ENCODE results near the gene SLC7A10.
"Not testable (repeated sequence)": the region's sequence is repeated elsewhere in the genome, so short reads cannot be mapped to it uniquely, and the experiment has no call there.

The SLC7A10 gene

GRCh38 chr19:33238481-33239149 lies 13.0 kb upstream of the SLC7A10 start:
- DNase-seq (ENCODE audit: low read depth, low spot score): no peak

GRCh38 chr19:33236696-33237390 lies 11.2 kb upstream of the SLC7A10 start:
- no peak for DNase-seq (ENCODE audit: low read depth, low spot score)

GRCh38 chr19:33235996-33236350 lies 10.3 kb upstream of the SLC7A10 start:
- DNase-seq (ENCODE audit: low read depth, low spot score): no peak

GRCh38 chr19:33235269-33235995 lies 9.8 kb upstream of the SLC7A10 start:
- peak; percentile 80 for DNase-seq (ENCODE audit: low read depth, low spot score)

GRCh38 chr19:33234736-33235135 lies 9.1 kb upstream of the SLC7A10 start:
- no peak for DNase-seq (ENCODE audit: low read depth, low spot score)

GRCh38 chr19:33234092-33234491 lies 8.4 kb upstream of the SLC7A10 start:
- DNase-seq (ENCODE audit: low read depth, low spot score): no peak

GRCh38 chr19:33233056-33233873 lies 7.6 kb upstream of the SLC7A10 start:
- DNase-seq (ENCODE audit: low read depth, low spot score): no peak

- DNase-seq (ENCODE audit: low read depth, low spot score): no peak
Observed at GRCh38 chr19:33232656-33233055, 7.0 kb upstream of the SLC7A10 start.

GRCh38 chr19:33231511-33231910 lies 5.9 kb upstream of the SLC7A10 start:
- DNase-seq (ENCODE audit: low read depth, low spot score): no peak

- no peak for DNase-seq (ENCODE audit: low read depth, low spot score)
Observed at GRCh38 chr19:33229962-33230361, 4.3 kb upstream of the SLC7A10 start.

- DNase-seq (ENCODE audit: low read depth, low spot score): no peak
Observed at GRCh38 chr19:33227870-33228599, 2.4 kb upstream of the SLC7A10 start.

GRCh38 chr19:33227242-33227650 lies 1.6 kb upstream of the SLC7A10 start:
- peak; percentile 77 for DNase-seq (ENCODE audit: low read depth, low spot score)

GRCh38 chr19:33226550-33227241 lies 1.0 kb upstream of the SLC7A10 start:
- DNase-seq (ENCODE audit: low read depth, low spot score): peak; percentile 65

- no peak for DNase-seq (ENCODE audit: low read depth, low spot score)
Observed at GRCh38 chr19:33224694-33225457, 774 bp downstream of the SLC7A10 start.

- not testable (repeated sequence) for DNase-seq (ENCODE audit: low read depth, low spot score)
Observed at GRCh38 chr19:33222255-33222654, 3.4 kb downstream of the SLC7A10 start.

- DNase-seq (ENCODE audit: low read depth, low spot score): peak; percentile 17
Observed at GRCh38 chr19:33221638-33222037, 4.0 kb downstream of the SLC7A10 start.

- DNase-seq (ENCODE audit: low read depth, low spot score): no peak
Observed at GRCh38 chr19:33220735-33221134, 4.9 kb downstream of the SLC7A10 start.

- DNase-seq (ENCODE audit: low read depth, low spot score): no peak
Observed at GRCh38 chr19:33220115-33220514, 5.5 kb downstream of the SLC7A10 start.

- peak; percentile 90 for DNase-seq (ENCODE audit: low read depth, low spot score)
Observed at GRCh38 chr19:33219261-33219815, 6.3 kb downstream of the SLC7A10 start.
